H1 (cell line): ENCODE data around the gene ACAD11. TPM values are rescaled to one million over a fixed set of nuclear protein-coding genes. Genes with fewer than 3 reads are reported as not detected.

Experiments
- CHD7 ChIP-seq: fragments of 300-600 bp; sonication (generic); IDR thresholded peaks from 2 replicates; pipeline ENCODE4 v1.7.1; 2012; ENCODE audit warnings: low read length, moderate library complexity, mild to moderate bottlenecking, inconsistent platforms; ENCODE audit not compliant: insufficient replicate concordance
- CTCF ChIP-seq, 3 experiments: IDR thresholded peaks; 1 replicate in 2 of 3; 2 replicates in 1 of 3; pipeline versions ENCODE4 v1.5.1 to v1.6.1; 2011; ENCODE audit warnings: low read length in 3 of 3, mild to moderate bottlenecking in 3 of 3, inconsistent platforms in 2 of 3, low read depth in 1 of 3, moderate library complexity in 1 of 3; ENCODE audit not compliant: insufficient read depth in 1 of 3; ENCODE audit errors: control extremely low read depth in 1 of 3
- EP300 ChIP-seq, 2 experiments: IDR thresholded peaks; 1 replicate in 1 of 2; 2 replicates in 1 of 2; pipeline ENCODE4 v1.6.1; 2011 to 2012; ENCODE audit warnings: low read depth in 2 of 2, low read length in 2 of 2, mild to moderate bottlenecking in 2 of 2, borderline replicate concordance in 1 of 2, inconsistent platforms in 1 of 2, moderate library complexity in 1 of 2
- GABPA ChIP-seq: IDR thresholded peaks from 2 replicates; pipeline ENCODE4 v1.6.1; 2011; ENCODE audit warnings: mild to moderate bottlenecking, low read length, moderate library complexity, borderline replicate concordance; ENCODE audit not compliant: insufficient read depth
- KDM1A ChIP-seq: fragments of 200-600, 300-600 bp; sonication (generic); IDR thresholded peaks from 2 replicates; pipeline ENCODE4 v1.7.1; 2016; ENCODE audit warnings: mild to moderate bottlenecking, low read length, borderline replicate concordance
- NANOG ChIP-seq: IDR thresholded peaks from 2 replicates; pipeline ENCODE4 v1.6.1; 2011; ENCODE audit warnings: low read length, low read depth, mild to moderate bottlenecking, inconsistent platforms; ENCODE audit not compliant: insufficient read depth, poor library complexity, severe bottlenecking
- SIRT6 ChIP-seq: IDR thresholded peaks from one replicate; pipeline ENCODE4 v1.7.1; 2012; ENCODE audit warnings: low read length, inconsistent platforms
- polyA plus RNA-seq, 7 experiments: library from polyadenylated mRNA; depleted of rRNA in 3 of 7; stranded (reverse) in 5 of 7; unstranded in 2 of 7; fragments of >200 nt in 5 of 7; fragments of 200-250 nt in 2 of 7; gene quantifications; 1 replicate in 5 of 7; 2 replicates in 1 of 7; 4 replicates in 1 of 7; pipeline versions ENCODE4 v1.2.1 to v1.2.3, GENCODE V29; 2011 to 2013; ENCODE audit warnings: missing spikeins in 2 of 7, mixed read lengths in 2 of 7
- total RNA-seq: library from RNA; stranded (reverse); fragmentation: NEBNext Ultra II Directional; extraction: Animal tissue kit (Norgen Biotek cat#: 25700); gene quantifications from 2 replicates; pipeline ENCODE4 v1.2.1, GENCODE V29; 2021

ACAD11 gene
- total and polyA plus RNA-seq, 2 of the 8 experiments (the other 6 are each of a cell fraction or from before 2014, with no cell fraction given): 5.5 to 11.0 TPM

GRCh38 chr3:132563420-132564069 lies 96.1 kb downstream of the ACAD11 start (continued):
- TF ChIP-seq CHD7: no peak
- no peak for TF ChIP-seq NANOG
- TF ChIP-seq EP300 (IDR thresholded peaks at IDR 0.05; ENCODE audit: borderline replicate concordance in 1 of 2, low read depth in 2 of 2, low read length in 2 of 2): no peak
- no peak for TF ChIP-seq CTCF (IDR thresholded peaks at IDR 0.05; ENCODE audit: control extremely low read depth in 1 of 3, insufficient read depth in 1 of 3, low read depth in 1 of 3, low read length in 3 of 3)
- TF ChIP-seq KDM1A: no peak
- TF ChIP-seq GABPA: no peak
- TF ChIP-seq SIRT6: no peak
